ENCODE data around the gene CHRDL2.
A peak's percentile ranks its signal among the peaks of the same experiment; 100 is the strongest.

Gene CHRDL2

GRCh38 chr11:74683279-74683871 is 47.9 kb downstream of the CHRDL2 start:
- DNase-seq = peak; percentile 53

DNA sequence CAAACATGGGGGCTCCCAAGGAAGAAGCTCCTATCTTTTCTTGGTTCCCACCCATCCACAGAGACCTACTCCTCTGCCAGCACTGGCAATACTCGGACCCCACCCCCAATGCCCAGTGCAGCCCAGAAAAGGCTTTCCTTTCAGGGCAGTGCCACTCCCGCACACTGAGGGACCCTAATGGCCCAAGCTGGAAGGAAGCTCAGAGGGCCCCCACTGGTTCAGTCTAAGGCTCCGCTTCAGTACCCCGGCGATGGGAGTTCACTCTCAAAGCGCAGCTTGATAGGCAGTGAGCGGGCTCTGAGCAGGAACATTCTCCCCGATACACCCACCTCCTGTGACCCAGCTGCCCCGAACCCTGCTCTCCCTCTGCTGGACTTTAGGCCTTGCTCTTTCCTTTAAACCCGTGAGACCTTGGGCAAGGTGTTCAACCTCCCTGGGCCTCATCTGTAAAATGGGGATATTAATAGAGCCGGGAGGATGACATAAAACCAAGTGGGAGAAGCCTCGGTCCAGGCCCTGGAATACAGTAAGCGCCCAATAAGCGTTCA is 48.4 kb downstream of the CHRDL2 start:
- no peak for DNase-seq

DNA sequence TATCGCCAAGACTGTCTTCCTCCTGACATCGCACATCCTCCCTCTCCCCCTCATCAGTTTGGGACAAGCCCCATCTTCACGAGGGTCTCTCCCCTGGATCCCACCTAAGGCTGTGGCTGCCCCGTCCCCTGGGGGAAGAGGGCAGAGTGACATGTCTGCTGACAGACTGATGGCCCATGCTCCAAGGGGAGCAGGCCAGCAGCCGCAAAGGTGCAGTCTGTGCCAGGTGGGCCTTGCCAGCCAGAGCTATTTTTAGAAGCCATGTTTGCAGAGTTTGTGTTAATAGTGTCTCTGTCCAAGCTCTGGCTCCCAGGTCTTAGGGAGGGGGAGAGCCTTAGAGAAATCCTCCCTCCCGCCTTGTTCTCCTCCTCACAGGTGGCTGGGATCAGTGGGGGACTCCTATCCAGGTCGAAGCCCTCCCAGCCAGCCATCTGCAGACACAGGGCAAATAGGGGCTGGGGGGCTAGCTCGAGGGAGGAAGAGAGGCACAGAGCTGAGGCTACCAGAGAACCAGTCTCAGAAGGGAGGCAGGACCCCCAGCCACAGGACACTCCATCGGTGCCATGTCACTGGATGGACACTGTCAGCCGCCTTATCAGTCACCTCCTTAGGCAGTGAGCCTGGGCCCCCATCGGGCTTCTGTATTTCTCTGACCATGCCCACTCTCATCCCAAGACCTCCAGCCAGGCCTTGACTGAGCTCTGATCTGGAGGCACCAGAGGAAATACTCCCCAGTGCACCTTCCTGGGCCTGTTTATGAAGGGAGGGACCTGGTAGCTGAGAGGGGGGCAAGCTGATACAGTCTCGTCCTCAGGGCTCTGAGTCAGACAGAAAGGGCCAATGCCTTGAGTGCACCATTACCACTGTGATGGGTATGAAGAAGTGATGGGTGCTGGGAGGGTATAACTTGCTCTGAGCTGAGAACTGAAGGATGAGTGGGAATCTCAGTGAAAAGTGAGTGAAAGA is 49.3 kb downstream of the CHRDL2 start:
- no peak for DNase-seq

- no peak for DNase-seq
Observed at GRCh38 chr11:74680703-74681531, 50.3 kb downstream of the CHRDL2 start.

GRCh38 chr11:74680035-74680671 is 51.1 kb downstream of the CHRDL2 start:
- no peak for DNase-seq

GRCh38 chr11:74679513-74679865 is 51.7 kb downstream of the CHRDL2 start:
- no peak for DNase-seq

GRCh38 chr11:74678591-74679512 is 52.4 kb downstream of the CHRDL2 start:
- no peak for DNase-seq

DNA sequence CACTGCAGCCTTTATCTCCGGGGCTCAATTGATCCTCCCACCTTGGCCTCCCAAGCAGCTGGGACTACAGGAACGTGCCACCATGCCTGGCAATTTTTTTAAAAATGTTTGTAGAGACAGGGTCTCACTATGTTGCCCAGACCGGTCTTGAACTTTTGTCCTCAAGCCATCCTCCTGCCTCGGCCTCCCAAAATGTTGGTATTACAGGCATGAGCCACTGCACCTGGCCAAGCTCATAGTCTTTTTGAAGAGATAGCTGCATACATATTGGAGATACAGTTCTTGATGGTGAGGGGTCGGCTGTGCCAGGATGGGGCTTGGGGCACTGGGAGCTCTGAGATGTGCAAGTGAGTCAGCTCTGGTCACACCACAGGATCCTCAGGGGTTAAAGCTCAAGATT is 53.2 kb downstream of the CHRDL2 start:
- DNase-seq = no peak

DNA sequence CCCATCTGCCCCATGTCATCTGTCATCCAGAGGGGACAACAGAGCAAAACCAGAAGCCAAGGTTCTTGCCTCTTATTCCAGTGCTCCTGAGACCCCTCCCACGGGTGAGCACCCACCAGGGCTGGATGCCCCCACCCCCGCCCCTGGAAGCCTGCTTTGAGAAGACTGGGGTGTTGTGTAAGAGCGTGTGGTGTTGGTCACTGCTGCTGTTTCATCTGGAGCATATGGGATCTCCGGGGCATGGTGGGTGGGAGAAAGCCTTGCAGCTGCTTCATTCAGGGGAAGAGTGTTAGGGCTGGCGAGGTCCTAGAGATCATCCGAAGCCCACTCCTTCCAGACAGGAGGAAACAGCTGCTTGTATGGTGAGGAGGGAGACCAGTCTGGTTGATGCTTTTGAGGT is 54.1 kb downstream of the CHRDL2 start:
- DNase-seq = no peak

- DNase-seq = no peak
Observed at GRCh38 chr11:74676596-74676995, 54.6 kb downstream of the CHRDL2 start.

DNA sequence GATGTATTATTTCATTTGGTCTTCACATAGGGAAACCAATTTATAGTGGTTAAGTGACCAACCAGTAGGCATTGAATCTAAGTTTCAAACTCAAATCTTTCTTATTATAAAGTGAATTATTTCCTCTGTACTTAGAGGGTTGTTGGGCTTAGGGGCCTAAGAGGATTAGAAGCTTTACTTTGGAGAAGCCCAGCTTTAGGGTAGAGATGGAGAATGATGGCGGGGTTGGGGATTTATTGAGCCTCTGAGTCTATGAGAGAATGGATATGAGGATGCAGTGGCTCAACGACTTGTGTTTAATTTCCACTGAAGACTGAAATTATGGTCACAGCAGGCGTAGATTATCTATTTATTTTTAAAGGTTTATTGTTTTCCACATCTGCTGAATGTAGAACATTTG is 55.5 kb downstream of the CHRDL2 start:
- no peak for DNase-seq

DNA sequence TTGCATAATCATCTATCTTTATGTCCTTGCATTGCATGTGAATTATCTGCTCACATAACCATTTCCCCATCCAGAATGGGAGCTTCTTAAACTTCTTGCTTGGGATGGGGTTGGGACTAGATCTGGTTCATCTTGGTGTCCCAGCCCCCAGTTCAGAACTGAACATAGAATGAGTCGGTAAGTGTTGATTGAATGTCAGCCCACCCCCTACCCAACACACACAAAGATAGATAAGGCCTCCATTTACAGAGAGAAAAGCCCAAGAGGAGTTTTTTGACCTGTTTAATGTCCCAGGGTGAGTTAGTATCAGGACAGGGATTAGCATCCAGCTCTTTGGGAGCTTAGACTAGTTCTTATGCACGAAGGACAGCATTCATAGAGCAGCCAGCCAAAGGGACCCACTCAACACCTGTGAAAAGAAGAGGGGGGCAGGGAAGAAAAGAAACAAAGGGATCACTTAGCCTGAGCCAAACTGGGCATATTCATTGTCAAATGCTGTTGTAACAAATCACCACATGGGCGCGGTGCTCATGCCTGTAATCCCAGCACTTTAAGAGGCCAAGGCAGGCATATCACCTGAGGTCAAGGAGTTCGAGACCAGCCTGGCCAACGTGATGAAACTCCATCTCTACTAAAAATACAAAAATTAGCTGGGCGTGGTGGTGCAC is 57.4 kb downstream of the CHRDL2 start:
- no peak for DNase-seq

DNA sequence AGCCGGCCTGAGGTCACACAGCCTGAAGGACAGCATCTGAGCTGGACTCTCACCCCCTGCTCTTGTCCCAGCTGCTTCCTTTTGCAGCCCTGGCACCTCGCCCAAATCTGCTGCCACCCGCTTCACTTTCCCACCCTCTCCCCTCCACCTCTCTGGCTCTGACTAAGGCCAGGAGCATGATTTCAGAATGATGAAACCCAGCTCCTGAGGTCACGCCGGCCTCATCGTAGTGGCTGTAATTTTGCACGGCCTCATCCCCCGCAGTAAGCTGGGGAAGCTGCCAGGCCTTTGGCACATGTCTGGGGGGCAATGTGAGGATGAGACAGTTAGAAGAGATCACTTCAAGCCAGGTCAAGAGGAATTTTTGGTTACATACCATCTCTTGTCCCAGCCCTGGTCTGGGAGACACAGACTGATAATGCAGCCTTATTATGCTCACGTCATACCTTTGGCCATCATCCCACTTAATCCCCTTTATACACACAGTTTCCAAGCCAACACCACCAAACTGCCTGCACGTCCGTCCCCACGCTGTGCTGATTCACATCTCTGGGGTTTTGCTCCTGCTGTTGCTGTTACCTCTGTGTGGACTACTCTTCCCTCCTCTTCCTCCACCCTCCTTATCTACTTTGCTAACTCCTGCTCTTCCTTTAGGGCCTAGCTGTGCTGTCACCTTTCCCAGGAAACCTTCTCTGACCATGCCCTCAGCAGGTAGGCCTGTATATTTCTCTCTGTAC is 58.1 kb downstream of the CHRDL2 start:
- DNase-seq = no peak

DNA sequence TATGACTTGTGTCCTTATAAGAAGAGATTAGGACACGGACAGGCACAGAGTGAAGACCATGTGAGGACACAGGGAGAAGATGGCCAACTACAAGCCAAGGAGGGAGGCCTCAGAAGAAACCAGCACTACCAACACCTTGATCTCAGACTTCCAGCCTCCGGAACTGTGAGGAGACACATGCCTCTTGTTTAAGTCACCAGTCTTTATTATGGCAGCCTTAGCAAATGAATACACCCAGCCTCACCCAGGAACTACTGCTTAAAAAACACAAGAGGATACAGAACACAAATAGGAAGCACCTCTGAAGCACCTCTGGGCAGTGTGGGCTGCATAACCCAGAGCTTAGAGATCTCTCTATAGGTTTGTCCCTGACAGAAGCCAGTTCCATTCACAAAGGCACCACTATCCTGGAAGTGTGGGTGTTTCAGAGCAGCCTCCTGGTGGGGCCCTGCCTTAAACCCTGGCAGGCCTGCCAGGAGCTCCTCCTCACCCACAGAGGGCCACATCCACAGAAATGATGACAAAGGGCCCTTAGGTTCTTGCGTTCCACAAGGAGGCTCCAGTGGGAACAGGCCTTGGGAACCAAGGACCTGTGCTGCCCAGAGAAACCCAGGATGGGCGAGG is 58.8 kb downstream of the CHRDL2 start:
- DNase-seq = no peak

GRCh38 chr11:74671520-74672196 is 59.6 kb downstream of the CHRDL2 start:
- DNase-seq = no peak

DNA sequence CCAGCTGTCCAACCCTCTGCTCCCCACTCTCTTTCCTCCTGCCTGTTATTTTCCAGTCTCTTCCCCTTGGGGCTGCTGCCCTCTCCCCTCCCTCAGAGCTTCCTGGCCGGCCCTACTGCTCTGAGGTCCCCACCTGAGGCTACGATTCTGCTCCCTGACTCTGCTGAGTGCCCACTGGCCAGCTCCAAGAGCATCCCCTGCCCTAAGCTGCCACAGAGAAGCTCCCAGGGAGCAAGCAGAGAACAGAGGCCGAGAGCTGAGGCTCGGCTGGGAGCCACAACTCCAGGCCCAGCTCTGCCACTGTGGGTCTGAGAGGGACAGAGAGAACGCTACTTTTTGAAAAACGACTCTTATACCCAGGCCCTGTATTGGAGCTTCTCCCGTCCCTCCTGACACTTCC is 61.1 kb downstream of the CHRDL2 start:
- no peak for DNase-seq

GRCh38 chr11:74669211-74670160 is 61.7 kb downstream of the CHRDL2 start:
- no peak for DNase-seq

DNA sequence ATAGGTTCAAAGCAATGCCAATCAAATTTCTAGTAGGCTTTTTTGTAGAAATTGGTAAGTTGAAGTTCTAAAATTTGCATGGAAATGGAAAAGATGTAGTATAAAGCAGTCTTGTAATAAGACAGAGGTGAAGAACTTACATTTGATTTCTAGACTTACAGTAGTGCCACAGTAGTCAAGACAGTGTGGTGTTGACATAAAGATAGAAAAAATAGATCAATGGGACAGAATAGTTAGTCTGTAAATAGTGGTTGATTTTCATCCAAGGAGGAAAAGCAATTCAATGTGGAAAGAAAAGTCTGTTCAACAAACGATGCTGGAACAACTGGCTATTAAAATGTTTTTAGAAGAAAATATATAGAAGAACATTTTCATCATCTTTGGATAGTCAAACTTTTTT is 67.9 kb downstream of the CHRDL2 start:
- no peak for DNase-seq

Measured in retina (tissue), 1 donor.